Heart left ventricle (tissue), 16 donors: Measurements from ENCODE around the gene GAS2L3. TPM values are rescaled to one million over a fixed set of nuclear protein-coding genes. Genes with fewer than 3 reads are reported as not detected.

Experiments used
- ATAC-seq, 4 donors: fragments of 200-7000 bp; cut with Tn5 transposase; one replicate each; pipeline ENCODE4 v1.9.1; 2020 to 2022; ENCODE audit warnings: moderate library complexity in 4 of 4, mild to moderate bottlenecking in 3 of 4, moderate number of reproducible peaks in 1 of 4
- DNase-seq, 5 donors: peaks; one replicate each; pipeline ENCODE4 v3.0.0-alpha.2; 2020
- H3K27ac ChIP-seq, 12 donors: fragments of 200-600 bp; sonication (generic) in 4 of 12; one replicate each; pipeline versions ENCODE4 v1.5.0 to v1.8.0; 2016 to 2022; ENCODE audit warnings: mild to moderate bottlenecking in 2 of 12
- H3K27me3 ChIP-seq, 9 donors: fragments of 200-600 bp; sonication (generic) in 2 of 9; one replicate each; pipeline versions ENCODE4 v1.5.1 to v1.8.0; 2016 to 2022; ENCODE audit warnings: mild to moderate bottlenecking in 3 of 9
- H3K36me3 ChIP-seq, 9 donors: fragments of 200-600 bp; sonication (generic) in 2 of 9; one replicate each; pipeline versions ENCODE4 v1.5.0 to v1.8.0; 2018 to 2022; ENCODE audit warnings: mild to moderate bottlenecking in 2 of 9
- H3K4me1 ChIP-seq, 12 donors: fragments of 200-600 bp; sonication (generic) in 4 of 12; one replicate each; pipeline versions ENCODE4 v1.5.0 to v1.8.0; 2016 to 2022; ENCODE audit warnings: mild to moderate bottlenecking in 3 of 12
- H3K4me3 ChIP-seq, 12 donors: fragments of 200-600 bp; sonication (generic) in 4 of 12; one replicate each; pipeline versions ENCODE4 v1.5.0 to v1.8.0; 2017 to 2022; ENCODE audit warnings: mild to moderate bottlenecking in 9 of 12, moderate library complexity in 4 of 12
- H3K9me3 ChIP-seq, 12 donors: fragments of 200-600 bp; sonication (generic) in 4 of 12; one replicate each; pipeline versions ENCODE4 v1.5.0 to v1.8.0; 2016 to 2022; ENCODE audit warnings: mild to moderate bottlenecking in 1 of 12
- POLR2A ChIP-seq, 2 donors: fragments of 450-650 bp; IDR thresholded peaks; one replicate each; pipeline ENCODE4 v1.6.1; 2017; ENCODE audit warnings: antibody characterized with exemption in 2 of 2, mild to moderate bottlenecking in 2 of 2, moderate library complexity in 2 of 2
- WGBS, 4 donors: extraction: QIAGEN DNeasy Blood & Tissue Kit in 2 of 4; methylation state at CpG; one replicate each; pipeline versions ENCODE4 v1.1.5 to v1.1.7; 2013 to 2018; 5-methylcytosine and 5-hydroxymethylcytosine counted together
- intact Hi-C, 10 donors: fragments of 100-400 bp; cut with DNase I; formaldehyde crosslinking; loops; one replicate each; pipeline versions ENCODE4 v1.11.1 to v1.14.2; 2022
- polyA plus RNA-seq, 2 donors: library from polyadenylated mRNA; stranded (reverse); fragments of 200-250 nt; gene quantifications; one replicate each; pipeline ENCODE4 v1.2.3, GENCODE V29; 2013
- total RNA-seq, 9 donors: library from RNA; depleted of rRNA in 2 of 9; stranded (reverse); fragments of >200 nt in 2 of 9; fragmentation: NEBNext Ultra II Directional in 3 of 9; extraction: Animal tissue kit (Norgen Biotek cat#: 25700) in 3 of 9; gene quantifications; one replicate each; pipeline versions ENCODE4 v1.1.0 to v1.2.4, GENCODE V29; 2016 to 2023
- TF ChIP-seq, protein P1 (sequence below), 12 donors: fragments of 200-600 bp; sonication (generic) in 4 of 12; IDR thresholded peaks; one replicate each; pipeline versions ENCODE4 v1.5.0 to v1.8.0; 2018 to 2022; ENCODE audit warnings: antibody characterized with exemption in 12 of 12, mild to moderate bottlenecking in 5 of 12
- donor health status: ischemic (EF 13 %, LVEDD 7.1; RV severe dilation, severe dysfunction).
- donor health status: healthy with polysubstance abuse.
- donor health status: DM: no; HTN: yes; CAD: no.
- donor health status: DM: no; HTN: no; CAD: no.
- donor health status: ischemic (EF 25% LVEDD 6.9; RV normal size, moderate dysfunction).
- donor health status: ischemic (EF 25% LVEDD 5.7; RV mildly dilated, moderate dysfunction).
- donor health status: healthy.
- donor health status: DM: yes; HTN: yes; CAD: no.
- donor health status: ischemic (EF 35%, LVEDD 5.7; RV mildly dilated, moderate dysfunction).
- donor health status: nonischemic (EF 11% LVEDD 7.7; RV severe dilation, severe dysfunction).
- donor health status: DM: yes; HTN: yes; CAD: no.
- donor health status: PGD.
- donor health status: ischemic (EF 29% LVEDD 5.4; RV normal size, mild dysfunction).
- donor health status: nonischemic (EF 23%, LVEDD 6.1; RV moderate dilation, normal function).

The GAS2L3 gene
- total and polyA plus RNA-seq, 11 donors = 0.47 to 13.2 (median 1.5) TPM

GRCh38 chr12:100651694-100652093 lies 78.2 kb downstream of the GAS2L3 start:
- Histone ChIP-seq H3K27me3 (no peaks in the 10 kb centered on the region), H3K36me3 (no peaks in the 10 kb centered on the region), H3K4me1 (no peaks in the 10 kb centered on the region), H3K9me3 (peaks cover 0 to under 1% (median 0%) of the 10 kb centered on the region in 12 donors), H3K27ac (no peak overlapping the region), H3K4me3 (no peak overlapping the region)
- TF ChIP-seq POLR2A (IDR thresholded peaks at IDR 0.05) = no peak
- TF ChIP-seq, protein P1, sequence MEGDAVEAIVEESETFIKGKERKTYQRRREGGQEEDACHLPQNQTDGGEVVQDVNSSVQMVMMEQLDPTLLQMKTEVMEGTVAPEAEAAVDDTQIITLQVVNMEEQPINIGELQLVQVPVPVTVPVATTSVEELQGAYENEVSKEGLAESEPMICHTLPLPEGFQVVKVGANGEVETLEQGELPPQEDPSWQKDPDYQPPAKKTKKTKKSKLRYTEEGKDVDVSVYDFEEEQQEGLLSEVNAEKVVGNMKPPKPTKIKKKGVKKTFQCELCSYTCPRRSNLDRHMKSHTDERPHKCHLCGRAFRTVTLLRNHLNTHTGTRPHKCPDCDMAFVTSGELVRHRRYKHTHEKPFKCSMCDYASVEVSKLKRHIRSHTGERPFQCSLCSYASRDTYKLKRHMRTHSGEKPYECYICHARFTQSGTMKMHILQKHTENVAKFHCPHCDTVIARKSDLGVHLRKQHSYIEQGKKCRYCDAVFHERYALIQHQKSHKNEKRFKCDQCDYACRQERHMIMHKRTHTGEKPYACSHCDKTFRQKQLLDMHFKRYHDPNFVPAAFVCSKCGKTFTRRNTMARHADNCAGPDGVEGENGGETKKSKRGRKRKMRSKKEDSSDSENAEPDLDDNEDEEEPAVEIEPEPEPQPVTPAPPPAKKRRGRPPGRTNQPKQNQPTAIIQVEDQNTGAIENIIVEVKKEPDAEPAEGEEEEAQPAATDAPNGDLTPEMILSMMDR (IDR thresholded peaks at IDR 0.05) = no peak
- intact Hi-C loops = no loop called here
- DNase-seq (no peak), ATAC-seq (no peak)
- WGBS, 4 donors = 61 to 82% (median 76%) methylated on average over 4 of the region's 4 CpGs

DNA sequence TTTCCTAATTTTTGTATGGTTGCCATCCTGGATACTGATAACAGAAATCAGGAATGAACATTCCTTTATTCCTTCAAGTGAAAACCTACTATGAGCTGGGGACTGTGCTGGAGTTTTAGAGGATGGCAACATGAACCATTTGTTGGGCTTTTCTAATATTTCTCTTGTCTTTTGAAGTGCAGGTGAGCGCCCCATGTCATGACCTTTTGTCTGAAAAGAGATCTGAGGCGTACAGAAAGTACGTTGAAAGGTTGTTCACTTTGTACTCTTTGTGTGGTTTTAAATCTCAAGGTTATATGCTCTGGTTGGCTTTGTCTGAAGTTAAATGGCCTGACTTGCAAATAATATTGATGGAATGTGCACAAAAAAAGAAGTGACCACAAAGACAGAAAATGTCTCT lies 79.0 kb downstream of the GAS2L3 start:
- Histone ChIP-seq H3K9me3 (peaks cover 0 to 5% (median 0%) of the 10 kb centered on the region in 12 donors), H3K4me1 (no peaks in the 10 kb centered on the region), H3K27ac (no peak overlapping the region), H3K4me3 (no peak overlapping the region), H3K36me3 (no peaks in the 10 kb centered on the region), H3K27me3 (no peaks in the 10 kb centered on the region)
- intact Hi-C loops = no loop called here
- DNase-seq = no peak
- WGBS, 4 donors = 93 to 98% (median 94%) methylated on average over 3 of the region's 3 CpGs
- ATAC-seq = no peak
- TF ChIP-seq, protein P1 (IDR thresholded peaks at IDR 0.05) = no peak
- no peak for TF ChIP-seq POLR2A (IDR thresholded peaks at IDR 0.05)

GRCh38 chr12:100656141-100656540 lies 82.7 kb downstream of the GAS2L3 start:
- Histone ChIP-seq H3K4me1 (no peaks in the 10 kb centered on the region), H3K36me3 (no peaks in the 10 kb centered on the region), H3K27me3 (peaks cover 0 to 9% (median 0%) of the 10 kb centered on the region in 9 donors), H3K9me3 (peaks cover 0 to 8% (median 0%) of the 10 kb centered on the region in 12 donors), H3K27ac (no peak overlapping the region), H3K4me3 (no peak overlapping the region)
- no peak for TF ChIP-seq POLR2A (IDR thresholded peaks at IDR 0.05)
- TF ChIP-seq, protein P1 (IDR thresholded peaks at IDR 0.05) = no peak
- no peak for ATAC-seq
- DNase-seq = no peak
- intact Hi-C loops = no loop called here
- 73 to 85% (median 76%) methylated on average over 4 of the region's 4 CpGs for WGBS, 4 donors

GRCh38 chr12:100656856-100657255 lies 83.4 kb downstream of the GAS2L3 start:
- Histone ChIP-seq H3K4me1 (no peaks in the 10 kb centered on the region), H3K4me3 (no peak overlapping the region)

More at GRCh38 chr12:100656856-100657255, 83.4 kb downstream of the GAS2L3 start:
- Histone ChIP-seq H3K9me3 (peaks cover 0 to 8% (median 0%) of the 10 kb centered on the region in 12 donors), H3K27ac (no peak overlapping the region), H3K27me3 (peaks cover 0 to 9% (median 0%) of the 10 kb centered on the region in 9 donors), H3K36me3 (no peaks in the 10 kb centered on the region)
- no peak for ATAC-seq
- DNase-seq = no peak
- TF ChIP-seq, protein P1 (IDR thresholded peaks at IDR 0.05) = no peak
- no peak for TF ChIP-seq POLR2A (IDR thresholded peaks at IDR 0.05)
- intact Hi-C loops = no loop called here
